Endometrium (tissue), 2 donors: ENCODE results near the gene ATP5PD.
"Not testable (repeated sequence)": the region's sequence is repeated elsewhere in the genome, so short reads cannot be mapped to it uniquely, and the experiment has no call there.

ENCODE experiments used
- FAIRE-seq: peaks from 2 replicates; lab custom pipeline; 2012; peaks lifted over from hg19 to GRCh38; lab: Jason Lieb, UNC
- donor health status: control.
- donor health status: control.

ATP5PD gene

GRCh38 chr17:75020331-75021110 lies 26.2 kb downstream of the ATP5PD start:
- no peak for FAIRE-seq

GRCh38 chr17:75019710-75020109 lies 27.1 kb downstream of the ATP5PD start:
- FAIRE-seq: no peak

- FAIRE-seq: no peak
Observed at GRCh38 chr17:75019146-75019545, 27.6 kb downstream of the ATP5PD start.

- FAIRE-seq: no peak
Observed at GRCh38 chr17:75013092-75013559, 33.6 kb downstream of the ATP5PD start.

- FAIRE-seq: no peak
Observed at GRCh38 chr17:75012346-75013091, 34.2 kb downstream of the ATP5PD start, which contains the start of gene MRPL58. TSS of gene MRPL58 (plus strand) at chr17:75012670. CDS start at chr17:75012687, 17 bp downstream.

GRCh38 chr17:75012096-75012345 lies 34.7 kb downstream of the ATP5PD start:
- FAIRE-seq: no peak

- FAIRE-seq: peak; percentile 29
Observed at GRCh38 chr17:75011401-75012095, 35.2 kb downstream of the ATP5PD start.

- FAIRE-seq: no peak
Observed at GRCh38 chr17:75010683-75011400, 35.9 kb downstream of the ATP5PD start.

- FAIRE-seq: peak; percentile 31
Observed at GRCh38 chr17:75009139-75009724, 37.5 kb downstream of the ATP5PD start.

GRCh38 chr17:75008373-75008772 lies 38.4 kb downstream of the ATP5PD start:
- no peak for FAIRE-seq

- no peak for FAIRE-seq
Observed at GRCh38 chr17:75006653-75007052, 40.1 kb downstream of the ATP5PD start.

GRCh38 chr17:75006084-75006483 lies 40.7 kb downstream of the ATP5PD start:
- FAIRE-seq: not testable (repeated sequence)

GRCh38 chr17:75005291-75005690 lies 41.5 kb downstream of the ATP5PD start:
- FAIRE-seq: no peak

GRCh38 chr17:75004371-75004770 lies 42.4 kb downstream of the ATP5PD start:
- FAIRE-seq: no peak

- no peak for FAIRE-seq
Observed at GRCh38 chr17:75003957-75004355, 42.8 kb downstream of the ATP5PD start.

- no peak for FAIRE-seq
Observed at GRCh38 chr17:75003070-75003956, 43.5 kb downstream of the ATP5PD start.

GRCh38 chr17:75001915-75002843 lies 44.6 kb downstream of the ATP5PD start:
- no peak for FAIRE-seq

- FAIRE-seq: no peak
Observed at GRCh38 chr17:74999523-74999922, 47.2 kb downstream of the ATP5PD start.

GRCh38 chr17:74998783-74999182 lies 48.0 kb downstream of the ATP5PD start:
- FAIRE-seq: no peak

GRCh38 chr17:74995847-74996246 lies 50.9 kb downstream of the ATP5PD start:
- peak; percentile 66 for FAIRE-seq
